ENCODE data around the gene CTSL.
"Not testable (repeated sequence)": the region's sequence is repeated elsewhere in the genome, so short reads cannot be mapped to it uniquely, and the experiment has no call there.

Gene CTSL

DNA sequence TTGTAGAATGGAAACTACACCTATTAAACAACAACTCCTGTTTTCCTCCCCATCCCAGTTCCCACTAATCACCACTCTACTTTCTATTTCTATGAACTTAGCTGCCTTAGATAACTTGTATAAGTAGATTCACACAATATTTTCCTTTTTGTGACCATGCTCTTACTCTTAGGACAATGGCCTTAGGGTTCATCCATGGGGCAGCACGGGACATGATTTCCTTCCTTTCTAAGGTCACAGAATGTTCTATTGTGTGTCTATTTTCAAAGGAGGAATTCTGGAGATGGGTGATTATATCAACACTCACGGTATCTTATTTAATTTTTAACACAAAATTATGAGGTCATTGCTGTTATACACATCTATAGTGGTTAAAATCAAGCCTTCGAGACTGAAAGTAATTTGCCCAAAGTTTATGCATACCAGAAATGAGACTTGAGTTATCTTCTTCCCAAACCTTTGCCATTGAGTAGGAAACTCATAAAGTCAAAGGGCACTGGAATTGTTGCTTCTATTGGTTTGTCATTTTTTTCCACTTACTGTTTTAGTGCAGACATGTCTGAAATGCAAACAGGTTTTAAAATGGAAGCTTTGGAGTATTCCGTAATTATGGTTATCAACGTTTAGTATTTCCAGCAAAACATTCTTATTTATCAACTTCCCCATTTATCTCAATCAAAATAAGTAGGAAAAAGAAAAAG, 23.6 kb downstream of the CTSL start:
- no peak for TF ChIP-seq CTCF (IDR thresholded peaks at IDR 0.05; ENCODE audit: low read depth, low read length)
- DNase-seq (ENCODE audit: extremely low read depth, low read depth), result no peak

- TF ChIP-seq CTCF (IDR thresholded peaks at IDR 0.05; ENCODE audit: low read depth, low read length), result no peak
These were observed 24.8 kb downstream of the CTSL start for GRCh38 chr9:87750726-87751125.

DNA sequence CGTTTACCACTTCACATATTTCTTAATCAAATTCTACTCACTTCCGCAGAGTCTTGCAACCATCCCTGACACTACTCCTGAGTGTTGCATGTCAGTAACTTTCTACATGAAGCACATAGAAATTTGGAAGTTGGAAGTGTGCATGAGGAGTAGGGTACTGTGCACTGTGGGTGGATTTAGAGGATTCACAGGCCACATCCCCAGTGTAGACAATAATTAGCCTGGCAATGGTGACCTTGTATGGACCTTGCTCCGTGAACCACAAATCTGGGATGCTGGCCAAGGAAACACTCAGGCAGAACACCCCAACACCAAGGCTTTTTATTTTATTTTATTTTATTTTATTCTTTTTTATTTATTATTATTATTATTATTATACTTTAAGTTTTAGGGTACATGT, 25.5 kb downstream of the CTSL start:
- DNase-seq (ENCODE audit: extremely low read depth, low read depth), result no peak
- no peak for TF ChIP-seq CTCF (IDR thresholded peaks at IDR 0.05; ENCODE audit: low read depth, low read length)

More at GRCh38 chr9:87750726-87751125, 24.8 kb downstream of the CTSL start:
- no peak for DNase-seq (ENCODE audit: extremely low read depth, low read depth)

GRCh38 chr9:87751868-87752267, 25.9 kb downstream of the CTSL start:
- no peak for TF ChIP-seq CTCF (IDR thresholded peaks at IDR 0.05; ENCODE audit: low read depth, low read length)
- DNase-seq (ENCODE audit: extremely low read depth, low read depth), result no peak

- no peak for TF ChIP-seq CTCF (IDR thresholded peaks at IDR 0.05; ENCODE audit: low read depth, low read length)
- no peak for DNase-seq (ENCODE audit: extremely low read depth, low read depth)
These were observed 27.4 kb downstream of the CTSL start for GRCh38 chr9:87753313-87753712.

GRCh38 chr9:87758330-87758729, 32.4 kb downstream of the CTSL start:
- DNase-seq (ENCODE audit: extremely low read depth, low read depth), result not testable (repeated sequence)

- not testable (repeated sequence) for DNase-seq (ENCODE audit: extremely low read depth, low read depth)
These were observed 34.1 kb downstream of the CTSL start for GRCh38 chr9:87759980-87760379.

GRCh38 chr9:87760529-87760928, 34.6 kb downstream of the CTSL start:
- TF ChIP-seq CTCF (IDR thresholded peaks at IDR 0.05; ENCODE audit: low read depth, low read length), result no peak
- no peak for DNase-seq (ENCODE audit: extremely low read depth, low read depth)

Data from AG09319 (cell line).